HG03342 (cell line): Measurements from ENCODE around the gene AGAP3.
A peak's percentile ranks its signal among the peaks of the same experiment; 100 is the strongest.
"Not testable (repeated sequence)": the region's sequence is repeated elsewhere in the genome, so short reads cannot be mapped to it uniquely, and the experiment has no call there.

Experiments
- ATAC-seq: cut with Tn5 transposase; IDR thresholded peaks from one replicate; pipeline ENCODE4 v1.9.1; 2021; ENCODE audit warnings: mild to moderate bottlenecking, moderate library complexity; ENCODE audit not compliant: unreplicated experiment

The AGAP3 gene

GRCh38 chr7:151085691-151086620, at the start of gene AGAP3:
TSS of gene AGAP3 (plus strand) at chr7:151086475. CDS start at chr7:151086742, 267 bp downstream.
- peak; percentile 40 for ATAC-seq

- no peak for ATAC-seq
These were observed 47.1 kb upstream of the AGAP3 start for GRCh38 chr7:151038951-151039849.

- ATAC-seq, result no peak
These were observed 46.3 kb upstream of the AGAP3 start for GRCh38 chr7:151039850-151040548.

GRCh38 chr7:151040616-151041375, 45.5 kb upstream of the AGAP3 start:
- ATAC-seq, result no peak

- ATAC-seq, result not testable (repeated sequence)
These were observed 42.8 kb upstream of the AGAP3 start for GRCh38 chr7:151043449-151043848.

GRCh38 chr7:151043959-151044358, 42.3 kb upstream of the AGAP3 start:
- no peak for ATAC-seq

- no peak for ATAC-seq
These were observed 41.0 kb upstream of the AGAP3 start for GRCh38 chr7:151045262-151045661.

- no peak for ATAC-seq
These were observed 40.3 kb upstream of the AGAP3 start for GRCh38 chr7:151045967-151046366.

GRCh38 chr7:151046603-151047573, 39.4 kb upstream of the AGAP3 start:
- no peak for ATAC-seq

- no peak for ATAC-seq
These were observed 38.1 kb upstream of the AGAP3 start, which contains the start of gene ASIC3 for GRCh38 chr7:151047976-151048815. TSS of gene ASIC3 (plus strand) at chr7:151048531. CDS start at chr7:151048886, 355 bp downstream.

- ATAC-seq, result no peak
These were observed 37.3 kb upstream of the AGAP3 start for GRCh38 chr7:151048911-151049463.

GRCh38 chr7:151051108-151051507, 35.2 kb upstream of the AGAP3 start:
- no peak for ATAC-seq

GRCh38 chr7:151053096-151053495, 33.2 kb upstream of the AGAP3 start:
- ATAC-seq, result no peak

GRCh38 chr7:151053751-151054150, 32.5 kb upstream of the AGAP3 start:
- no peak for ATAC-seq

- ATAC-seq, result no peak
These were observed 30.0 kb upstream of the AGAP3 start for GRCh38 chr7:151056283-151056665.

GRCh38 chr7:151056666-151057505, 29.4 kb upstream of the AGAP3 start:
- no peak for ATAC-seq

GRCh38 chr7:151057506-151057988, 28.7 kb upstream of the AGAP3 start, which contains the start of gene CDK5:
TSS of gene CDK5 (minus strand) at chr7:151057897. CDS start at chr7:151057848, 49 bp downstream.
- peak; percentile 11 for ATAC-seq
